Keratinocyte (primary cell): ENCODE data around the gene SLC4A1AP.

Experiments used
- EZH2 ChIP-seq: IDR thresholded peaks from one replicate; pipeline ENCODE4 v1.6.1; 2012; ENCODE audit warnings: inconsistent platforms, mild to moderate bottlenecking, low read length, moderate library complexity
- TF ChIP-seq, protein P1 (sequence below), 3 experiments: IDR thresholded peaks in 1 of 3; conservative IDR thresholded peaks in 1 of 3; optimal IDR thresholded peaks in 1 of 3; 2 replicates in 2 of 3; 3 replicates in 1 of 3; pipeline versions ENCODE3 to v1.5.1; 2011; ENCODE audit warnings: low read length in 3 of 3, mild to moderate bottlenecking in 3 of 3, moderate library complexity in 2 of 3, control low read depth in 1 of 3, inconsistent platforms in 1 of 3; ENCODE audit not compliant: insufficient read depth in 2 of 3; ENCODE audit errors: extremely low read depth in 1 of 3

DNA sequence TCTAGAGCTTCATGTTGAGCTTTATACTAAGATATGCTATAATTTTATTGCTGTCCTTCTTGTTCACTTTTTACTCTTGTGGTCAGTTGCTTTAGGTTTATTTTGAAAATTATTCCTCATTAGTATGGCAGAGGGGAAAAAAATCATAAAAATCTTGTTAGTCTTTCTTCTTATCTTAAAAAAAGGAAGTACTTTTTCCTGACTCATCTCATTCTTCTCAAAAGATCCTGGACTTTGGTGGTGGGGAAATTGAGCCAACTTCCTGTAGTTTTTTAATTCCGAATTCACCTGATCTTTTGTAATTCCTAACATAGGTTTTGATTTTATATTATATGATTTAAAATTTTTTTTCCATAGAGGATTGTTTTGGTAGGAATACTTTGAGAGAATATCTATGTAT lies 3.8 kb downstream of the SLC4A1AP start:
- TF ChIP-seq, protein P1, sequence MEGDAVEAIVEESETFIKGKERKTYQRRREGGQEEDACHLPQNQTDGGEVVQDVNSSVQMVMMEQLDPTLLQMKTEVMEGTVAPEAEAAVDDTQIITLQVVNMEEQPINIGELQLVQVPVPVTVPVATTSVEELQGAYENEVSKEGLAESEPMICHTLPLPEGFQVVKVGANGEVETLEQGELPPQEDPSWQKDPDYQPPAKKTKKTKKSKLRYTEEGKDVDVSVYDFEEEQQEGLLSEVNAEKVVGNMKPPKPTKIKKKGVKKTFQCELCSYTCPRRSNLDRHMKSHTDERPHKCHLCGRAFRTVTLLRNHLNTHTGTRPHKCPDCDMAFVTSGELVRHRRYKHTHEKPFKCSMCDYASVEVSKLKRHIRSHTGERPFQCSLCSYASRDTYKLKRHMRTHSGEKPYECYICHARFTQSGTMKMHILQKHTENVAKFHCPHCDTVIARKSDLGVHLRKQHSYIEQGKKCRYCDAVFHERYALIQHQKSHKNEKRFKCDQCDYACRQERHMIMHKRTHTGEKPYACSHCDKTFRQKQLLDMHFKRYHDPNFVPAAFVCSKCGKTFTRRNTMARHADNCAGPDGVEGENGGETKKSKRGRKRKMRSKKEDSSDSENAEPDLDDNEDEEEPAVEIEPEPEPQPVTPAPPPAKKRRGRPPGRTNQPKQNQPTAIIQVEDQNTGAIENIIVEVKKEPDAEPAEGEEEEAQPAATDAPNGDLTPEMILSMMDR (optimal IDR thresholded peaks at IDR 0.05 in 1 of 3, IDR thresholded peaks at IDR 0.05 in 1 of 3, conservative IDR thresholded peaks at IDR 0.05 in 1 of 3; ENCODE audit: extremely low read depth in 1 of 3, insufficient read depth in 2 of 3, low read length in 3 of 3) = no peak
- no peak for TF ChIP-seq EZH2
